ENCODE results near the gene ZC3H13. TPM values are rescaled to one million over a fixed set of nuclear protein-coding genes. Genes with fewer than 3 reads are reported as not detected.

ZC3H13 gene
- total RNA-seq, 1 experiment from 2014 or later = 24.7 TPM

DNA sequence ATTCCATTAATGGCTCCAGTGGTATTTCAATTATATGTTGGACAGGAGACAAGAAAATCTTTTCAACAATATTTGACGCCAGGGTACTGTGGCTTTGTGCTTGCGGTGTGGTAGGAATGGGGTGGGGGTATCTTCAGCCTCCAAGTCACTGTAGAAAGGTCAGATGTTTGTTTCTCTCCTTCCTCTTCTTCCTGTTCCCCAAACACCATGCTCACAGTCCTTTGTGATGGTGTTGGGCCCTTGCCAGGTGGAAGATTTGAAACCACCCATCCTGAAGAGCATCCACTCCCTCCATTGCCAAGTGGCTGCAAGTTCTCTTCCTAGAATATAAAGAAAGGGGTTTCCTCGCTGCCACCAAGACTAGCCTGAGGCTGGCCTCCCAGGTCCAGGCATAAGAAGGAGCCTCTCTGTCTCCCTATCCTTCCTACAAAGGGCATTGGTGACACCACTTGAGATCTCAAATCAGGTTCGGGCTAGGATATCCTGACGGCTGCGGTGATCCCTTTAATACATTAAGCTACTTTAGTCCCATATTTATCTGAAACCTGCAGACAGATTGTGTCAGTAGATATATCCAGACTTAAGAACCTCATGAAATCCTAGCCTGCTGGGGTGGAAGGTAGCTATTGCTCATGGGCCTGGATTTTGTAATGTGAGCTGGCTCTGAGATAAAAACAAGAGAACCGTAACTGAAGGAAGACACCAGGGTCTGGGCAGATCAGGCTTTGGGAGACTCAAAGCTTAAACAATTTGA, 136.7 kb downstream of the ZC3H13 start:
- Histone ChIP-seq H2AFZ (ENCODE audit: low read length) (no peak overlapping the region), H3K79me2 (ENCODE audit: low read length) (no peaks in the 10 kb centered on the region), H4K20me1 (ENCODE audit: insufficient read depth, low read depth, low read length) (no peaks in the 10 kb centered on the region), H3K4me1 (ENCODE audit: low read length) (no peaks in the 10 kb centered on the region), H3K9me2 (replicated peaks; ENCODE audit: insufficient read depth, low read length) (no peaks in the 10 kb centered on the region), H3K27ac (ENCODE audit: low read length) (no peak overlapping the region), H3K36me3 (ENCODE audit: insufficient read depth, low read length) (no peaks in the 10 kb centered on the region), H3K4me2 (ENCODE audit: low read depth, low read length, poor library complexity, severe bottlenecking) (no peak overlapping the region), H3K4me3 (ENCODE audit: low read length) (no peak overlapping the region), H3K9me3 (ENCODE audit: low read length) (no peaks in the 10 kb centered on the region), H3K27me3 (ENCODE audit: low read length) (no peaks in the 10 kb centered on the region), H3K9ac (ENCODE audit: low read length) (no peak overlapping the region)
- DNase-seq = no peak

GRCh38 chr13:45909673-45910072, 142.9 kb downstream of the ZC3H13 start:
- Histone ChIP-seq H3K4me3 (ENCODE audit: low read length) (no peak overlapping the region), H4K20me1 (ENCODE audit: insufficient read depth, low read depth, low read length) (no peaks in the 10 kb centered on the region), H3K27ac (ENCODE audit: low read length) (no peak overlapping the region), H3K9me2 (replicated peaks; ENCODE audit: insufficient read depth, low read length) (no peaks in the 10 kb centered on the region), H3K9me3 (ENCODE audit: low read length) (no peaks in the 10 kb centered on the region), H3K4me2 (ENCODE audit: low read depth, low read length, poor library complexity, severe bottlenecking) (no peak overlapping the region), H2AFZ (ENCODE audit: low read length) (no peak overlapping the region), H3K4me1 (ENCODE audit: low read length) (no peaks in the 10 kb centered on the region), H3K27me3 (ENCODE audit: low read length) (no peaks in the 10 kb centered on the region), H3K79me2 (ENCODE audit: low read length) (no peaks in the 10 kb centered on the region), H3K9ac (ENCODE audit: low read length) (no peak overlapping the region), H3K36me3 (ENCODE audit: insufficient read depth, low read length) (no peaks in the 10 kb centered on the region)
- no peak for DNase-seq

DNA sequence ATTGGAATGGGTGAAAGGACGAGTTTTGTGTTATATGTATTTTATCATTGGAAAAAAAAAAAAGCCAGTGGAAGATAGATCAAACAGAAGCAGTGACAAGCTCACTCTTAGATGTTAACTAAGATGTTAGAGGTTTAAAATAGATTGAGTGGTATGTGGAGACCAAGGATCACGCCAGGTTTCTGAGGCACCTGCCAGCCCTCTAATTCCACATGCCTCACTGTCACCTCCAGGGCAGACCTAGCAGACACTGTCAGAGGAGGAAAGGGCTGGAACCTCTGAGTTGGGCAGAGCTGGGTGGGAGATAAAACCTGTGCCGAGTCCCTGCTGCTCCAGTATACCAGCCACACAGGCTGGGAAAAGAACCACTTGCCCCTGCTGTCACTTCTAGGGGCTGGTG, 143.5 kb downstream of the ZC3H13 start:
- no peaks in the 10 kb centered on the region for H3K9me3 ChIP-seq (ENCODE audit: low read length)
- H2AFZ ChIP-seq (ENCODE audit: low read length) = no peak overlapping the region
- no peak overlapping the region for H3K27ac ChIP-seq (ENCODE audit: low read length)
- no peak for DNase-seq
- no peak overlapping the region for H3K4me2 ChIP-seq (ENCODE audit: low read depth, low read length, poor library complexity, severe bottlenecking)
- no peaks in the 10 kb centered on the region for H3K9me2 ChIP-seq (replicated peaks; ENCODE audit: insufficient read depth, low read length)
- no peak overlapping the region for H3K4me3 ChIP-seq (ENCODE audit: low read length)
- no peaks in the 10 kb centered on the region for H3K4me1 ChIP-seq (ENCODE audit: low read length)
- no peaks in the 10 kb centered on the region for H3K27me3 ChIP-seq (ENCODE audit: low read length)
- H3K9ac ChIP-seq (ENCODE audit: low read length) = no peak overlapping the region
- H3K79me2 ChIP-seq (ENCODE audit: low read length) = no peaks in the 10 kb centered on the region
- H4K20me1 ChIP-seq (ENCODE audit: insufficient read depth, low read depth, low read length) = no peaks in the 10 kb centered on the region
- H3K36me3 ChIP-seq (ENCODE audit: insufficient read depth, low read length) = no peaks in the 10 kb centered on the region

- H3K9me2 ChIP-seq (replicated peaks; ENCODE audit: insufficient read depth, low read length) = no peaks in the 10 kb centered on the region
- no peak overlapping the region for H3K4me2 ChIP-seq (ENCODE audit: low read depth, low read length, poor library complexity, severe bottlenecking)
- H3K36me3 ChIP-seq (ENCODE audit: insufficient read depth, low read length) = no peaks in the 10 kb centered on the region
- no peaks in the 10 kb centered on the region for H3K27me3 ChIP-seq (ENCODE audit: low read length)
- no peak overlapping the region for H2AFZ ChIP-seq (ENCODE audit: low read length)
- H3K4me1 ChIP-seq (ENCODE audit: low read length) = no peaks in the 10 kb centered on the region
- H3K79me2 ChIP-seq (ENCODE audit: low read length) = no peaks in the 10 kb centered on the region
- no peak for DNase-seq
- no peak overlapping the region for H3K4me3 ChIP-seq (ENCODE audit: low read length)
- no peak overlapping the region for H3K27ac ChIP-seq (ENCODE audit: low read length)
- no peak overlapping the region for H3K9ac ChIP-seq (ENCODE audit: low read length)
- no peaks in the 10 kb centered on the region for H3K9me3 ChIP-seq (ENCODE audit: low read length)
- no peaks in the 10 kb centered on the region for H4K20me1 ChIP-seq (ENCODE audit: insufficient read depth, low read depth, low read length)
These were observed 145.0 kb downstream of the ZC3H13 start for GRCh38 chr13:45907503-45907902.

Other genes with a start within 250 kb of the ZC3H13 start
- not detected in 2 replicates for gene SIAH3, start 201.0 kb downstream of the ZC3H13 start, total RNA-seq (2014; rRNA removed; shearing (Covaris generic); ENCODE audit: low replicate concordance)
- gene CPB2, start 52.3 kb upstream of the ZC3H13 start, total RNA-seq (2014; rRNA removed; shearing (Covaris generic); ENCODE audit: low replicate concordance) = not detected in 2 replicates
- 352 and 415 TPM in 2 replicates for gene LCP1, start 129.4 kb upstream of the ZC3H13 start, total RNA-seq (2014; rRNA removed; shearing (Covaris generic); ENCODE audit: low replicate concordance)
- not detected in 2 replicates for gene LRRC63, start 159.2 kb upstream of the ZC3H13 start, total RNA-seq (2014; rRNA removed; shearing (Covaris generic); ENCODE audit: low replicate concordance)

Measured in Karpas-422 (cell line).